Activated naive CD4-positive, alpha-beta T cell treated with anti-CD3 and anti-CD28 coated beads for 36 hours (primary cell): ENCODE results near the gene CKMT1B. TPM values are rescaled to one million over a fixed set of nuclear protein-coding genes. Genes with fewer than 3 reads are reported as not detected.
"Not testable (repeated sequence)": the region's sequence is repeated elsewhere in the genome, so short reads cannot be mapped to it uniquely, and the experiment has no call there.

ENCODE experiments used
- CTCF ChIA-PET: fragments of 350-600 bp; sonication (Branson Sonifier 250); formaldehyde crosslinking; loops from one replicate; lab custom pipeline; 2021; ENCODE audit warnings: antibody characterized with exemption; lab: Charles Lee
- DNase-seq: peaks from one replicate; pipeline ENCODE4 v3.0.0-alpha.2; 2020
- H3K27ac Mint-ChIP-seq: one replicate; pipeline ENCODE4 v1.8.0; 2021; ENCODE audit warnings: mild to moderate bottlenecking, mixed read lengths
- H3K27me3 Mint-ChIP-seq: one replicate; pipeline ENCODE4 v1.8.0; 2021; ENCODE audit warnings: low read depth, mixed read lengths
- H3K36me3 Mint-ChIP-seq: one replicate; pipeline ENCODE4 v1.8.0; 2021; ENCODE audit warnings: low read depth, mixed read lengths
- H3K4me1 Mint-ChIP-seq: one replicate; pipeline ENCODE4 v1.8.0; 2021; ENCODE audit warnings: low read depth, mixed read lengths
- H3K4me3 Mint-ChIP-seq: one replicate; pipeline ENCODE4 v1.8.0; 2021; ENCODE audit warnings: mild to moderate bottlenecking, moderate library complexity, mixed read lengths
- H3K9me3 Mint-ChIP-seq: one replicate; pipeline ENCODE4 v1.8.0; 2021; ENCODE audit warnings: mixed read lengths
- intact Hi-C: fragments of 100-400 bp; cut with micrococcal nuclease; formaldehyde crosslinking; loops from one replicate; pipeline ENCODE4 v1.15.1; 2023
- total RNA-seq, 2 experiments: library from RNA; stranded (reverse); gene quantifications; one replicate each; pipeline ENCODE4 v1.2.3, GENCODE V29; 2021

CKMT1B gene
- total RNA-seq, 2 experiments from 2014 or later, result 0.29 to 1.0 TPM

DNA sequence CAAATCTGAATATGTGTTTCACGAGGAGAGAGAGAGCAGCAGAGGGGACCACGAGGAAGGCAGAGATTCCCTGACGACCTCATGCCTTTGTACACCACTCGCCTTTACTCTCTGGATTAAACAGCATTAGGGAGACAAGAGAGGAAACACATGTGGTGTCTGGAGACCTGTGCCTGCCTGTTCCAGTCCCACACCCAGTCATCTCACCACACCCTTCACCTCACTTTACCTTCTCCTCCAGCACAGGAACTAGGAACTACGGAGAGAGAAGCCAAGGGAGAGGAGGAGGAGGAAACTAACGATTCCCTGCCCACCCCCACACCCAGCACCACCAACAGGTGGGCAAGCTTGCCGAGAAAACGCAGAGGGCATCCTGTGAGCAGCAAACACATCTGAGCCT is 986 bp upstream of the CKMT1B start:
- H3K4me1 Mint-ChIP-seq, DNase-seq, intact Hi-C loops, CTCF ChIA-PET, H3K4me3 Mint-ChIP-seq, H3K27me3 Mint-ChIP-seq, H3K9me3 Mint-ChIP-seq, H3K36me3 Mint-ChIP-seq, H3K27ac Mint-ChIP-seq: not testable (repeated sequence)

GRCh38 chr15:43599131-43599530 is 5.3 kb downstream of the CKMT1B start:
- H3K27ac Mint-ChIP-seq, intact Hi-C loops, H3K4me1 Mint-ChIP-seq, H3K9me3 Mint-ChIP-seq, DNase-seq, H3K4me3 Mint-ChIP-seq, H3K36me3 Mint-ChIP-seq, CTCF ChIA-PET: not testable (repeated sequence)
- peaks cover 12% of the 10 kb centered on the region for H3K27me3 Mint-ChIP-seq

DNA sequence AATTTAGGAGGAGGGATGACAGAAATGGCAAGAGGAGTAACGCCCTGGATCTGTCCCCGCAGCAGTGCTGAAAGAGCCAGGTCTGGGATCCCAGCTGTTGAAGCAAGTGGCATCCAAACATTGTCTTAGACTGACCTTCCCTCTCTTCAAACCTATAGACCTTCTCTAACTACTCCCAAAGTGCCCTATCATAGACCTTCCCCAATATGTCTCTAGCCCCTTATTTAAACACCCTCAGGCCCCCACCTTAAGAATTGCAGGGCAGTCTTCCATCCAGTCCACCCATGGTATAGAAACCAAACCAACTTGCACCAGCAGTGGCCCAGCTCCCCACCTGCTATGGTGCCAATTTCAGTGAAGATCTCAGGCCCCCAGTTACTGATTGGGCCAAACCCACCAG is 6.4 kb downstream of the CKMT1B start:
- CTCF ChIA-PET, H3K36me3 Mint-ChIP-seq, H3K27ac Mint-ChIP-seq: not testable (repeated sequence)

DNA sequence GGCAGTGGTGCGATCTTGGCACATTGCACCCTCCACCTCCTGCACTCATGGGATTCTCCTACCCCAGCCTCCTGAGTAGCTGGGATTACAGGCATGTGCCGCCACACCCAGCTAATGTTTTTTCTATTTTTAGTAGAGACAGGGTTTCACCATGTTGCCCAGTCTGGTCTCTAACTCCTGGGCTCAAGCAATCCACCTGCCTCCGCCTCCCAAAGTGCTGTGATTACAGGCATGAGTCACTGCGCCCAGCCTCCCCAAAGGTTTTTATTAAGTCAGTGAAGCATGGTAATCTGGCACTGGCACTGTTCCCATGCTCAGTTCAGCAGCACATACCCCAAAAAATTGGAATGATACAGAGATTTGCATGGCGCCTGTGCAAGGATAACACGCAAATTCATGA is 8.4 kb downstream of the CKMT1B start:
- H3K4me1 Mint-ChIP-seq, H3K36me3 Mint-ChIP-seq, intact Hi-C loops, H3K4me3 Mint-ChIP-seq, H3K9me3 Mint-ChIP-seq, CTCF ChIA-PET, DNase-seq, H3K27ac Mint-ChIP-seq, H3K27me3 Mint-ChIP-seq: not testable (repeated sequence)

More for the DNA sequence above, 6.4 kb downstream of the CKMT1B start:
- H3K9me3 Mint-ChIP-seq, intact Hi-C loops, H3K4me1 Mint-ChIP-seq, DNase-seq, H3K4me3 Mint-ChIP-seq: not testable (repeated sequence)
- peaks cover 12% of the 10 kb centered on the region for H3K27me3 Mint-ChIP-seq

DNA sequence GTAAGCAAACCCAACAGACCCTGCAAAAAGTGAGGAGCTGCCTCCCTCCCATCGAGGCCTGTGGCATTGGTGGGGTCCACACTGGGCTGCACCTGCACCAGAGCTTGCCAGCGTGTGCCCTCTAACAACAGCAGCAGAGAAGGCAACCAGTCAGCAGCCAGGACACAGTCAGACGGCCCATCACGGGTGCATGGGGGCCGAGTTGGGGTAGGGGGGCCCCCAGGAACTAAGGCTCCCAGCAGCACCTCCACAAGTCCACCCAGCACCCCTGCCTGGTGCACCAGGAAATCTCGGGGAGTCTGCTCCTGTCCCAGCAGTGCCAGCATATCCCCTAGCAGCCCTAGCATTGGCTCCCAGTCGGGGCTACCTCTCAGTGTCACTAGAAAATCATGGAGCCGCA is 23.9 kb downstream of the CKMT1B start:
- intact Hi-C loops, H3K4me3 Mint-ChIP-seq, H3K9me3 Mint-ChIP-seq, H3K27ac Mint-ChIP-seq, H3K36me3 Mint-ChIP-seq, CTCF ChIA-PET, H3K27me3 Mint-ChIP-seq, DNase-seq, H3K4me1 Mint-ChIP-seq: not testable (repeated sequence)

- H3K27me3 Mint-ChIP-seq, H3K9me3 Mint-ChIP-seq, H3K27ac Mint-ChIP-seq, intact Hi-C loops, DNase-seq, CTCF ChIA-PET, H3K36me3 Mint-ChIP-seq, H3K4me3 Mint-ChIP-seq, H3K4me1 Mint-ChIP-seq: not testable (repeated sequence)
Observed at GRCh38 chr15:43618700-43619099, 24.9 kb downstream of the CKMT1B start, which contains the start of gene STRC. STRC (minus strand) TSS chr15:43618800; CDS start chr15:43618722, 78 bp downstream.

- H3K9me3 Mint-ChIP-seq, H3K4me1 Mint-ChIP-seq, H3K27ac Mint-ChIP-seq, DNase-seq, H3K36me3 Mint-ChIP-seq, H3K4me3 Mint-ChIP-seq, H3K27me3 Mint-ChIP-seq, intact Hi-C loops: not testable (repeated sequence)
- CTCF ChIA-PET, result interaction anchor here (1.6 kb wide), 1 partner anchor 397 kb away, joined by 3 read pairs; no protein-coding TSS in a partner anchor
Observed at GRCh38 chr15:43622068-43622799, 28.4 kb downstream of the CKMT1B start.

- intact Hi-C loops, result no loop called here
- no peaks in the 10 kb centered on the region for H3K4me1 Mint-ChIP-seq
- no peak for DNase-seq
- CTCF ChIA-PET, result no interaction called here
- H3K9me3 Mint-ChIP-seq, result no peaks in the 10 kb centered on the region
- H3K36me3 Mint-ChIP-seq, result no peaks in the 10 kb centered on the region
- peaks cover 1% of the 10 kb centered on the region for H3K27me3 Mint-ChIP-seq
- H3K4me3 Mint-ChIP-seq, result no peak overlapping the region
- H3K27ac Mint-ChIP-seq, result no peak overlapping the region
Observed at GRCh38 chr15:43625106-43625505, 31.3 kb downstream of the CKMT1B start.

GRCh38 chr15:43626937-43627336 is 33.1 kb downstream of the CKMT1B start:
- H3K4me1 Mint-ChIP-seq, H3K4me3 Mint-ChIP-seq, H3K27ac Mint-ChIP-seq, intact Hi-C loops, H3K27me3 Mint-ChIP-seq, CTCF ChIA-PET, H3K36me3 Mint-ChIP-seq, DNase-seq, H3K9me3 Mint-ChIP-seq: not testable (repeated sequence)

GRCh38 chr15:43638464-43639204 is 44.8 kb downstream of the CKMT1B start:
- DNase-seq, H3K9me3 Mint-ChIP-seq, H3K27me3 Mint-ChIP-seq, H3K36me3 Mint-ChIP-seq, H3K4me1 Mint-ChIP-seq, CTCF ChIA-PET, H3K27ac Mint-ChIP-seq, intact Hi-C loops, H3K4me3 Mint-ChIP-seq: not testable (repeated sequence)

Other genes starting within 250 kb of the CKMT1B start
- gene ZSCAN29, start 223.0 kb upstream of the CKMT1B start, total RNA-seq, result 10 to 100 TPM; 13.6 to 13.9 TPM
- gene TUBGCP4, start 222.9 kb upstream of the CKMT1B start, total RNA-seq, result 10 to 100 TPM; 34.5 to 35.3 TPM
- gene TP53BP1, start 100.9 kb upstream of the CKMT1B start, total RNA-seq, result 10 to 100 TPM; 18.9 to 22.3 TPM
- gene MAP1A, start 76.4 kb upstream of the CKMT1B start, total RNA-seq, result 1 to 10 TPM; 1.2 to 1.4 TPM
- 10 to 100 TPM; 27.8 to 33.4 TPM for gene PPIP5K1, start 3.8 kb upstream of the CKMT1B start, total RNA-seq
- under 1 TPM; 0.50 to 0.77 TPM for gene STRC, start 24.8 kb downstream of the CKMT1B start, total RNA-seq
- gene CATSPER2, start 54.8 kb downstream of the CKMT1B start, total RNA-seq, result 1 to 10 TPM; 3.5 to 4.5 TPM
- gene CKMT1A, start 99.8 kb downstream of the CKMT1B start, total RNA-seq, result under 1 TPM; 0.35 to 0.41 TPM
- gene PDIA3, start 152.4 kb downstream of the CKMT1B start, total RNA-seq, result 100 to 1,000 TPM; 196 to 199 TPM
- gene ELL3, start 182.9 kb downstream of the CKMT1B start, total RNA-seq, result 1 to 10 TPM; 1.0 to 1.2 TPM
- gene SERF2, start 198.3 kb downstream of the CKMT1B start, total RNA-seq, result 100 to 1,000 TPM; 781 to 808 TPM
- gene SERINC4, start 206.2 kb downstream of the CKMT1B start, total RNA-seq, result under 1 TPM; 0.14 to 0.15 TPM
- gene HYPK, start 206.6 kb downstream of the CKMT1B start, total RNA-seq, result 10 to 100 TPM; 19.6 to 21.1 TPM
- 10 to 100 TPM; 28.5 to 28.7 TPM for gene MFAP1, start 230.7 kb downstream of the CKMT1B start, total RNA-seq
- 10 to 100 TPM; 82.4 to 94.0 TPM for gene WDR76, start 233.0 kb downstream of the CKMT1B start, total RNA-seq